Measurements from ENCODE around the gene ZNF474. TPM values are rescaled to one million over a fixed set of nuclear protein-coding genes. Genes with fewer than 3 reads are reported as not detected.

ZNF474 gene
- total and polyA plus RNA-seq, 2 of the 8 experiments (the other 6 are each of a cell fraction or from before 2014, with no cell fraction given) = not detected

DNA sequence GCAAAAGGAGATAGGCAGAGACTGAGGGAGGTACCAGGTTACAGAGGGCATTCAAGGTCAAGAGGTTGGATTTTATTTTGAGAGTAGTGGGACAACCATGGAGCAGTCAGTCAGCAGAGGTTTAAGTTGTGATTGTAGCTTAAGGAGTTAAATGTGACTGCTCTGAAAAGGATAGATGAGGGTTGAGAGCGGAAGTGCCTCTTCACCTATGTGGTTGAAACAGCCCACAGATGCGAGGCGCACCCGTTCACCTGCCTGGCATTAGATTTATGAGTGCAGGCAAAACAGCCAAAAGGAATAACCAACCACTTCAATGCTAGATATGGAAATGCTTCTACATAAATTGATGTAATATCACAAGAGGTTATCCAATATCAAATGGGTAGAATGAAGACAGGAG is 8.4 kb downstream of the ZNF474 start (continued):
- no peak for TF ChIP-seq YY1 (IDR thresholded peaks at IDR 0.05; ENCODE audit: low read depth, low read length)
- no peak for TF ChIP-seq MAFK (IDR thresholded peaks at IDR 0.05; ENCODE audit: low read depth, low read length)

All from H1 (cell line).